Measurements from ENCODE around the gene USP4.

GRCh38 chr3:49257187-49257586 lies 82.7 kb downstream of the USP4 start:
- TF ChIP-seq CTCF (IDR thresholded peaks at IDR 0.05; ENCODE audit: poor library complexity): no peak
- no peak for TF ChIP-seq EZH2 (IDR thresholded peaks at IDR 0.05; ENCODE audit: borderline replicate concordance)
